Measurements from ENCODE around the gene CCDC97.

DNA sequence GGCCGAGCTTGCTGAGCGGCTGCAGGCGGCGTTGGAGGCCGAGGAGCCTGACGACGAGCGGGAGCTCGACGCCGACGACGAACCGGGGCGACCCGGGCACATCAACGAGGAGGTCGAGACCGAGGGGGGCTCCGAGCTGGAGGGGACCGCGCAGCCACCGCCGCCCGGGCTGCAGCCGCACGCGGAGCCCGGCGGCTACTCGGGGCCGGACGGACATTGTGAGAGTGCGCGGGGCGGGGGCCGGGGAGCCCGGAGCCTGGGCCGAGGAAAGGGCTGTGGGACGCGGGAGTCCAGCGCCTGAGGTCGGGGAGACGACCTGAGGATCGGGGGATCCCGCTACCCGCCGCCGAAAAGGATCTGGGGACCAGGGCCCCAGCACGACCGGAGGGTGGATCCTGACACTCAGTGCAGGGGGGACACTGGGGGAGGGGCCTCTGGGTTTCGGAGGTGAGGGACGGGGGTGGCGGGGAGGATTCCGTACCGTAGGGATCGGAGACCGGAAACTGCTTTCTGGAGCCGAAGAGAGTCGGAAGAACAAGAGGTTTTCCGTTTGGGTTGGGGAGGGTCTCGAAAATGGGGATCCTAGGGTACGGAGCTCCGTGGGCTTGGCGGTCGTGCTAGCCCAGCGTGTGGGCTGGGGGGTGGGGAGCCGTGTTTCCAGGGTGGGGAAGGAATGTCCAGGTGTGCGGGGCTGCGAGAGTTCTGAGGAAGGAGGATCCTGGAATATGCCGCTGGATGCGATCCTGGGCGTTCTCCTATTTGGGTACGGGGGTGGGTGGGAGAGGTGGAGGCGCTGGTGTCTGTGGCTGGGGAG lies 45.2 kb upstream of the CCDC97 start:
- TF ChIP-seq CTCF (IDR thresholded peaks at IDR 0.05 in 8 of 11, conservative IDR thresholded peaks at IDR 0.05 in 3 of 11): peak in 2 of 11 experiments; percentile 2 to 21
- TF ChIP-seq POLR2A (IDR thresholded peaks at IDR 0.05): no peak
- no peak for TF ChIP-seq POLR2AphosphoS5 (IDR thresholded peaks at IDR 0.05)

Data from spleen (tissue), 7 donors.